DMS53 (cell line): ENCODE measurements around the gene MTCL1.

ENCODE experiments used
- DNase-seq: peaks from one replicate; lab custom pipeline; 2025; lab: John Stamatoyannopoulos, UW

Gene MTCL1

DNA sequence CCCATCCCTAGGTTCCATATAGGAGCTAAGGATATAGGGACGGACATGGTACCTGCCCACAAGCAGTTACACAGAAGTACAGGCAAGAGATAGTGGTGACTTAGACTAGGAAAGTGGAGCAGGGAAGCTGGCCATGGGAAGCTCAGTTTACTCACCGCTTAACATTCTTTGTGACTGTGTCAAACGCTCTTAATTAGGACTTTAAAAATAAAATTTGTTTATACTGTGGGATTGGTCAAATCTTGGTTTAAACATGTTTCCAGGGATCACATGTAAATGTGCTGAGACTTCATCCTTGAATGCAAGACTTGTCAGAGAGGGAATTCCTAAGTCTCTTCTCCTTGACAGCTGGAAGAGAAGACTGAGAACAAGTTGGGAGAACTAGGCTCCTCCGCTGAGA lies 107.3 kb downstream of the MTCL1 start:
- no peak for DNase-seq

- DNase-seq = no peak
Observed at GRCh38 chr18:8813611-8814010, 108.3 kb downstream of the MTCL1 start.

DNA sequence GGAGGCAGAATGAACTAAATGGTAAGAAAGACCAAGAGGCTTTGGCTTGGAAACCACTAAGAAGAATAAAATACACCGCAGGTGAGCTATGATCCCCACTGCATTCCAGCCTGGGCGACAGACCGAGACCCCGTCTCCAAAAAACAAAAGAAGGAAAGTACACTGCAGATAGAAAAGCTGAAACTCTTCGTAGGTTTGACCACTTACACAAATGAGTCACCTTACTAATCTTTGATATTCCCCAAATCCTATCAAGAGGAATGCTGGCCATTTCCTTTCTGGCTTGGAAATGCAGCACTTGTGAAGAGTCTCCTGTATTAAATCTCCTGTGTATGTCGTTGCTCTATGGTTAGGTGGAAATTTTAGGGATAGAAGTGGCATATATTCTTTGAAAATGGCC lies 108.8 kb downstream of the MTCL1 start:
- DNase-seq = no peak

GRCh38 chr18:8816220-8816619 lies 110.9 kb downstream of the MTCL1 start:
- DNase-seq = no peak

DNA sequence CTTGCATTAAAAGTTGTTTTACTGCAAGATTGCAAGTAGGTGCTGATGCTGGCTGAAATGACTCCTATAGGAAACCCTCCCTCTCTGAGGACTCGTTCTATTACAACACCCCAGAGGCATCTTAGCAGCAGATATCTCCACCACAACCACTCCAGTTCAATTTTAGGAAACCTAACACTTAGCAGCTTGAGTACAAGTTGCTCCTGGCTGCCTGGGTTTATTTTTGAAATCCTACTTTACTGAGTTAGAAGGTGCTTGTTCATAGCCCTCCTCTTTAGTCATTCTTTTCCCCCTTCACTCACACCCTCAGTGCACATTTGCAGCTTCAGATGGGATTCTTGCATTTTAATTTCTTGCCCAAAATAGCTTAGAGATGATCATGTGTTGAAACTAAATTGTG lies 111.5 kb downstream of the MTCL1 start:
- no peak for DNase-seq

GRCh38 chr18:8818982-8819381 lies 113.6 kb downstream of the MTCL1 start:
- DNase-seq = no peak

DNA sequence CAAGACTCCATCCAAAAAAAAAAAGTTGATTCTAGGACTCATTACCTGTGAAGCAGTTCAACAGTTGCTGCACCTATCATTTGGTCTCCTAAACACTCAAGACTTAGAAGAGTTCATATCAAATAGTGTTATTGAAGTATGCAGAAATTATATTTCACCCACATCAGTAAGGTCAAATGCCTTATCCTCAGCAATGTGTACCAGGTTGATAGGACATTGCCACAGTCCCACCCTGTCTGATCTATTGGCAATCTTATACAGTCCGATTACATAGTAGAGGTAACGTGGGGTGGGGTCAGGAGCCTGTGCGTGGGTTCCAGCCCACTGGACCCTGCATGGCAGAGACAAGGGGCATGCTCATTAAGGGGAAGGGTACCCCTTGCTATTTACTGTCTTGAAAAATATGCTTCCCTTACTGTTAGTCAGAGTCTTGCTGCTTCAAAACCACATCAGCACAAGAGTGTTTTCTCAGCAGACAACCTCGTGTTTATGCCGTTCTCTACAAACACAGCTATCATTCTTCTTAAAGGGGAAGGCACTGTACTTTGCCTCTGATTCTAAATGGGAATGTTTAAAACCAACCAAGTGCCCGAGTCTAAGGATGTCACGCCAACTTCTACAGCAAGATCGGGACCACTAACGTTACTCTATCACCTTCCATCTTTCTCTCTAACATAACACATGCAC lies 115.2 kb downstream of the MTCL1 start:
- no peak for DNase-seq

- no peak for DNase-seq
Observed at GRCh38 chr18:8821083-8821465, 115.7 kb downstream of the MTCL1 start.

GRCh38 chr18:8821531-8821930 lies 116.2 kb downstream of the MTCL1 start:
- no peak for DNase-seq

DNA sequence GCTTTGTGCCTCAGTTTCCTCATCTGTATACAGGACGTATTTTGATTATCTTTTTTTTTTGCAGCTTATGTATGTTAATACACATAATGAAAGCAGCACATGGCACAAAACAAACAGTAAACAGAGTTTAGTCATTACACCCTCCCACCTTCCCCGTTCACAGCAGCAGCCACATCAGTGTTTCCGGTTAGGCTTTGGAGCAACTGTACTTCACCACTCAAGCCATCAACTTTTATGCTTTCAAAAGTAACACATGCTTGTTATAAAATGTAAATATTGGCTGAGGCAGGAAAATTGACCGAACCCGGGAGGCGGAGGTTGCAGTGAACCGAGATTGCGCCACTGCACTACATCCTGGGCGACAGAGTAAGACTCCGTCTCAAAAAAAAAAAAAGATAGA lies 117.3 kb downstream of the MTCL1 start:
- no peak for DNase-seq

GRCh38 chr18:8823530-8823929 lies 118.2 kb downstream of the MTCL1 start:
- no peak for DNase-seq

- no peak for DNase-seq
Observed at GRCh38 chr18:8824846-8825245, 119.5 kb downstream of the MTCL1 start.

GRCh38 chr18:8825273-8825672 lies 119.9 kb downstream of the MTCL1 start:
- no peak for DNase-seq

DNA sequence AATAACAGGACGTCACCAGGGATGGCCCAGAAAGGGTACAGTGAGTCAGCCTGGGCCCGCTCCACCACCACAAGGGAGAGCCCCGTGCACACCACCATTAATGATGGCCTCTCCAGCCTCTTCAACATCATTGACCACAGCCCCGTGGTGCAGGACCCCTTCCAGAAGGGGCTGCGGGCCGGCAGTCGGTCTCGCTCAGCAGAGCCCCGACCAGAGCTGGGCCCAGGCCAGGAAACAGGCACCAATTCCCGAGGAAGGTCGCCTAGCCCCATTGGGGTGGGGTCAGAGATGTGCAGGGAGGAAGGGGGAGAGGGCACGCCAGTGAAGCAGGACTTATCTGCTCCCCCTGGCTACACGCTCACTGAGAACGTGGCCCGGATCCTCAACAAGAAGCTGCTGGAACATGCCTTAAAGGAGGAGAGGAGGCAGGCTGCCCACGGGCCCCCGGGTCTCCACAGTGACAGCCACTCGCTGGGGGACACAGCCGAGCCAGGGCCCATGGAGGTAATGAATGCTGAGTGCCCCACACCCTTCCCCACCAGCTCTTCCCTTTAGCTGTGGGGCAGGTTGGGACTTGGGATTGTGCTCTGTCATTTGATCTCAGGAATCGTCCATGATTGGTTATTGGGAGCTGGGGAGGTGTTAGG lies 120.5 kb downstream of the MTCL1 start:
- no peak for DNase-seq

DNA sequence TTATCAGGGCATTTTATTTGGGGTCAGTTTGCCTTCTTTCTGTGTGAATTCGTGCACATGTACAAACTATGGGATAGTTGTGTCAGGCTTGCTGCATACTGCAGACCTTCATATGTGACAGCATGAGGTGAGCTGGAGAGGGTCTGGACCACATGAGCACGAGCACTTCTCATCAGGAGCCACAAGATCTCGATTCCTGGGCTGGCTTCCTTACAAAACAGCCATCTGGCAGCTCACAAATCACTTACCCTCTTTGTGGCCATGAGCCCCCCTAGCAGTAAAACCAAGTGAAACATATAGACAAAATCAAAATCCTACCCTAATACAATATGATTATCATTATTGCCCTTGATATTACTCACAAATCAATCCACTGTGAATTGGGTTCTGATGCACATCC lies 121.2 kb downstream of the MTCL1 start:
- DNase-seq = no peak

DNA sequence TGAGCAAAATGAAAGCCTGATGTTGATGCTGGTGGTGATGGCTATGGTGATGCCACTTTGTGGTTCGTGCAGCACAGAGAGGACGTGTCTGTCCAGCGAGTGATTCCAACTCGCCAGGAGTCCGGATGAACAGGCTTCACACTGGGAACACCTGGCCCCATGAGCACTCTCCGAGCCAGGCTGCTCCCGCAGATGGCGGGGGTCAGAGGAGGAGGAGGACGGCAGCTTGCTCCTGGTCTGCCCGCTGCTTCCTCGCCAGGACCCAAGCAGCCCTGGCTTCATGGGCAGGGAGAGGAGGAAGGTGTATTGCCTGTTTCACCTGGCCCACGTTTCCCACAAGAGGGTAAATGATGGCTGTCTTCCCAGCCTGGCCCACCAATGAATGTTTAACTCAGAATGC lies 121.6 kb downstream of the MTCL1 start:
- DNase-seq = no peak

DNA sequence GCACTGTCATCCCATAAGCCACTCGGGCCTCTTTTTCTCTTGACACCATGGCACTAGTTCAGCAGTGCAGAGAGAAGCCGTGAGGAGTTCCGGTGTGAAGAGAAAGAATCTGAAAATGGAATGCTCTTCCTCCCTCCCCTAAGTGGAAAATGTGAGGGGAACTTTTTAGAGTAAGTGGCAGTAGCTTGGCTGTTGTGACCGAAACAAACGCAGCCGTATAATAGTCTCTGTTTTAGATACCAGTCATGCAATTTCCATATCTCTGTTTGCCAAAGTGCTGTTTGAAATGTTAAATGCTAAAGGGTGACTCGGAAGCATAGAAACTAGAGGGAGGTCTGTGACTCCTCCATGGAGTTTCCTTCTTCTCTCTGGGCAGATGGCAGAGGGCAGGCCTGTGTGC lies 122.9 kb downstream of the MTCL1 start:
- DNase-seq = no peak

- DNase-seq = no peak
Observed at GRCh38 chr18:8828798-8829197, 123.4 kb downstream of the MTCL1 start.

DNA sequence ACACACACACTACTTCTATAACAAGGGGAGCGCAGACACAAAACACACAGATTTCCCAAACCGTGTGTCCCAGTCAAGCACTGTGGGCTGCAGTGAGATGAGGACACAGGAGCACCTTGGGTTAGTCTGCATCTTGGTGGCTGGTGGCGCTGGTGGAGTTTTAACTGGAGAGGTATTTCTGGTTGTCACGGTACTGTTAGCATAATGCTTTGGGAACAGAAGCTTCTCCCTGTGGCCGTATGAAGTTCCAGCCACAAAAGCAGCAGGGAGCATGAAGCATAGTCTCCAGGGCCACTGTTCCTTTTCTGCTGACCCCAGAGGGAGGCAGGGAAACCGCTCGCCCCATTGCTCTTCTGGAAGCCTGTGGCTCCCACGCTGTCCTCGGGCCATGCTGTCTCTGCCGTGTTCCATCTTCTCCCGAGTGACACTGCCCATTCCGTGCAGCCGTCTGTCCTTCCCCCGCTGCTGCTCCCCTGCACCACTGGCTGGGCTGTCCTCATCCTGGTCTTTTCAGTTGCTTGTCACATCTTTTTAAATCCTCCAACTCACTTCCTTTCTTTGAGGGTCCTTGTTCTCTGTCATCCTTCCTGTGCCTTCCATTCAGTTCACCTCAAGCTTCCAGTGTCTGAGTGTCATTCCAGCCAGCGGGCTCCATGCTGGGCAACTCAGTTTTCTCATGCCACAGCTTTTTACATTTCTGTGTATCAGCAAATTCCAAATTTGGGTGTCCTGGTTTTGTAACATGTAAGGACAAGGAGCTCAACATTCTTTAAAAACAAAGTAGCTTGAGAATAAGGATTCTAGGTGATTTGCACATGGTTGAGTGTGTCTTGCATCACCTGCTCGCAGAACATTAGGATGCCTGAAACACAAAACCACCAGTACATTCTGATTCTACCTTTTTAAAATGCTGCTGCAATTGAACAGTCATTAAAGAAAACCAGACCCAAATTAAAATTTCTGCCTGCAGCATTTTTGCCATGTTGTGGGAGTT lies 125.0 kb downstream of the MTCL1 start:
- no peak for DNase-seq

- DNase-seq = no peak
Observed at GRCh38 chr18:8831112-8831511, 125.8 kb downstream of the MTCL1 start.

DNA sequence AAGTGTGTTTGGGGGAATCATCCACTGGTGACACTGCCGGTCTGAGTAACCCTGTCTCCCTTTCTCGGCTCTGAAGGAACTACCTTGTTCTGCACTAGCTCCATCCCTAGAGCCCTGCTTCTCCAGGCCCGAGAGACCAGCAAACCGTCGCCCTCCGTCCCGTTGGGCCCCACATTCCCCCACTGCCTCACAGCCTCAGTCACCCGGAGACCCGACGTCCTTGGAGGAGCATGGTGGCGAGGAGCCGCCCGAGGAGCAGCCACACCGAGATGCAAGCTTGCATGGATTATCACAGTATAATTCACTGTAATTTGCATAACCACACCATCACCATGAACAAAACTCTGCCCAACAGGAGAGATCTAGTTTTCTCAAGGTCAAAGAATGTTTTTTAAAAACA lies 126.2 kb downstream of the MTCL1 start:
- DNase-seq = no peak

DNA sequence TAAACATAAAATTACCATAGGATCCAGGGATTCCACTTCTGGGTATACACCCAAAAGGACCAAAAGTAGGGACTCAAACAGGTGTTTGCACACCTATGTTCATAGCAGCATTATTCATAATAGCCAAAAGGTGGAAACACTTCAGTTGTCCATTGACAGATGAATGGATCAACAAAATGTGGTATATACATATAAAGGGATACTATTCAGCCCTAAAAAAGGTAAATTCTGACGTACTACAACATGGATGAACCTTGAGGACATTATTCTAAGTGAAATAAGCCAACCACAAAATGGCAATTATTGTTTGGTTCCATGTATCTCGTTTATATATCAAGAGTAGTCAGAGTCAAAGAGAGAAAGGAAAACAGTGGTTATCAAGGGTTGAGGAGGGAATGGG lies 128.1 kb downstream of the MTCL1 start:
- DNase-seq = no peak

- no peak for DNase-seq
Observed at GRCh38 chr18:8834881-8835280, 129.5 kb downstream of the MTCL1 start.
